ENCODE measurements around the gene MT1A. TPM values are rescaled to one million over a fixed set of nuclear protein-coding genes. Genes with fewer than 3 reads are reported as not detected.

MT1A gene
- total RNA-seq, 1 donor from 2014 or later = 2.3 TPM

DNA sequence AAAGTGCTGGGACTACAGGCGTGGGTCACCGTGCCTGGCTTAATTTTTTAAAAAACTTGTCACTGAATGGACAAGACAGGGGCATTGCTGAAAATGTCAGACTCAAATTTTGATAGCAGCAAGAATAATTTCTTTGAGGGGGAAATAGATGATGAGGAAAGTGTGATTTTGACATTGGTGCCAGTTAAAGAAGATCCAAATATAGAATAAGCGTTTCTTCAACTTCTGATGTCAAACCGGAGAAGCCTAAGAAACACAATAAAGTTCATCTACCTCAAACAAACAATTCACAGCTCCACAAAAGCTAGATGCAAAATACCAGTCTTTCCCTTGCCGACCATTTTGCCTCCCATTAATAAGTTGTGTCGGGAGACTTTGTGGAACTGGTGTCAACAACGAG is 48.3 kb downstream of the MT1A start:
- ATAC-seq = no peak
- no peak for DNase-seq
- intact Hi-C loops (cut with micrococcal nuclease) = loop anchor here (10.0 kb wide), 1 partner anchor 82 kb away; the partner anchor contains the start of gene MT2A

DNA sequence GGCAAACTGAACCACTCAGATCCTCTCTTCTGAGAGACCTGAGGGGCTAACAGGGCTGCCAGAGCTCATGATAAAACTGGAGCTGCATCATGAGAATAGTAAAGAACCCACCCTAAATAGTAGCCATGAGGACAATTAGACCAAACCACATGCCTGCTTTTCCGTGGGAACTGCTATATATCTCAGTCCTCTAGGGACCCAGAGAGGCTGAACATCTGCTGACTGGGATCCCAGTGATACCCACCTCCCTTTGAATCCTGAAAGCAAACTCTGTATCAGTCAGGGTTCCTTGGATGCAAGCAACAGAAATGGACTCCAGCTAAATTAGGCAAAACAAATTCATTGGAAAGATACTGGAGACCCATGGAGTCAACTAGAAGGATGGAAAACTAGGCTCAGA is 50.3 kb downstream of the MT1A start:
- DNase-seq = no peak
- intact Hi-C loops (cut with micrococcal nuclease) = loop anchor here (10.0 kb wide), 1 partner anchor 84 kb away; the partner anchor contains the start of gene MT2A
- ATAC-seq = no peak

DNA sequence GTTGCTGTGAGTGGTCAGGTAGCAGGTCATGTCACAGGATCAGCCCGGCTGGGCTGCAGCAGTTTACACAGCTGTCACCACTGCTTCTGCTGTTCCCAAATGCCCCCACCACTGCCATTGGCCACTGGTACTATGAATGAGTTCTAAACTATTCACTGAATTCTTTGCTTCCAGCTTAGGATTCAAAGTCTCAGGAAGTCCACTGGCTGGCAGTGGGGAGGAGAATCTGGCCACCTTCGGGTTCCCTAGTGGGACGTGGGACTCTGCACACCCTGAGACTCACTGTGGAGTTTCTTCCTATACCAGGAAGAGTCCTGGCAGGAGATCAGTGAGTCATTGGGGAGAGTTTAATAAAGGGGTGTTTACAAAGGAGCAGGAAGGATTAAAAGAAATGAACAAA is 50.7 kb downstream of the MT1A start:
- no peak for ATAC-seq
- intact Hi-C loops (cut with micrococcal nuclease) = loop anchor here (10.0 kb wide), 1 partner anchor 84 kb away; the partner anchor contains the start of gene MT2A

More for the DNA sequence above, 50.7 kb downstream of the MT1A start:
- DNase-seq = no peak

Other genes starting within 250 kb of the MT1A start
- gene AMFR, start 213.1 kb upstream of the MT1A start, total RNA-seq = 59.1 TPM
- 66.3 TPM for gene NUDT21, start 187.3 kb upstream of the MT1A start, total RNA-seq
- 27.1 TPM for gene OGFOD1, start 187.1 kb upstream of the MT1A start, total RNA-seq
- gene BBS2, start 118.6 kb upstream of the MT1A start, total RNA-seq = 45.0 TPM
- gene MT4, start 73.6 kb upstream of the MT1A start, total RNA-seq = not detected
- gene MT3, start 49.1 kb upstream of the MT1A start, total RNA-seq = 3.8 TPM
- gene MT2A, start 30.1 kb upstream of the MT1A start, total RNA-seq = 86.3 TPM
- gene MT1E, start 12.9 kb upstream of the MT1A start, total RNA-seq = 123 TPM
- gene MT1M, start 6.0 kb upstream of the MT1A start, total RNA-seq = 6.8 TPM
- gene MT1B, start 13.2 kb downstream of the MT1A start, total RNA-seq = not detected
- gene MT1F, start 19.3 kb downstream of the MT1A start, total RNA-seq = 3.0 TPM
- gene MT1G, start 29.4 kb downstream of the MT1A start, total RNA-seq = not detected
- not detected for gene MT1H, start 31.1 kb downstream of the MT1A start, total RNA-seq
- 85.9 TPM for gene MT1X, start 43.8 kb downstream of the MT1A start, total RNA-seq
- 26.2 TPM for gene NUP93, start 91.5 kb downstream of the MT1A start, total RNA-seq
- not detected for gene SLC12A3, start 226.5 kb downstream of the MT1A start, total RNA-seq

Measured in left ventricle myocardium superior (tissue), 1 donor.